ENCODE measurements around the gene SLC24A3.
A peak's percentile ranks its signal among the peaks of the same experiment; 100 is the strongest.

The SLC24A3 gene

DNA sequence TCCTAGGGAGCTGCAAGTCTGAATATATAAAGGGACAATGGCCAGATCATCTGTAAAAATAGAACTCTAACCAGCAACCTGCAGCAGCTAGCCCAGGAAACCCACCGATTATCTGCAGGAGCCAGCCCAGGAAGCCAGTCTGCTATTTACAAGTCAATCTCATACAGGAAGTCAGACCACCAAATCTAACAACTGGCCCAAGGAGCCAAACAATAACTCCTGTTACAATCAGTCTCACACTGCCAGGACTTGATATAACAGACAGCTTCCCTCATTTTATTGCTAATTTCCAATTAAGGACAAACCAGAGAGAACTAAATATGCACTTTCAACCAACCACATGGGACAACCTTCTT, 531.2 kb downstream of the SLC24A3 start:
- Histone ChIP-seq H4K91ac (ENCODE audit: low read depth, low read length, poor library complexity) (no peak overlapping the region), H2AK5ac (ENCODE audit: low read depth, low read length) (no peak overlapping the region), H2BK15ac (ENCODE audit: low read length) (no peak overlapping the region), H3K9me3 (replicated peaks in 1 of 2; ENCODE audit: control insufficient read depth in 2 of 2, insufficient read depth in 1 of 2, low read depth in 1 of 2, low read length in 2 of 2) (peaks cover 0 to 5% of the 10 kb centered on the region in 2 donors), H3K27ac (replicated peaks; ENCODE audit: low read length) (no peak overlapping the region), H3K14ac (ENCODE audit: low read length) (no peak overlapping the region), H2BK120ac (ENCODE audit: low read depth, low read length) (no peak overlapping the region), H3K4me2 (ENCODE audit: insufficient read depth, low read length, poor library complexity, severe bottlenecking) (no peak overlapping the region), H4K8ac (ENCODE audit: low read depth, low read length) (no peak overlapping the region), H2AFZ (ENCODE audit: low read length) (peak overlapping the region; percentile 1), H3K4me1 (ENCODE audit: control insufficient read depth in 2 of 2, insufficient read depth in 1 of 2, low read depth in 1 of 2, low read length in 2 of 2) (peaks cover 0 to 8% of the 10 kb centered on the region in 2 donors), H3K27me3 (ENCODE audit: control insufficient read depth in 3 of 3, insufficient read depth in 3 of 3, low read depth in 1 of 3, low read length in 3 of 3) (no peaks in the 10 kb centered on the region), H3K36me3 (replicated peaks in 1 of 2; ENCODE audit: control insufficient read depth in 2 of 2, insufficient read depth in 2 of 2, low read length in 2 of 2) (no peaks in the 10 kb centered on the region), H2BK5ac (ENCODE audit: low read length) (no peak overlapping the region), H3K23ac (ENCODE audit: low read depth, low read length, poor library complexity) (no peak overlapping the region), H3K4me3 (ENCODE audit: low read length in 2 of 2) (no peak overlapping the region), H3K79me1 (ENCODE audit: low read depth, low read length) (no peaks in the 10 kb centered on the region), H3K4ac (ENCODE audit: low read length) (no peak overlapping the region), H2BK12ac (ENCODE audit: low read length) (no peak overlapping the region), H3K9ac (ENCODE audit: low read depth, low read length, poor library complexity) (no peak overlapping the region), H3K18ac (ENCODE audit: low read length) (no peak overlapping the region)
- WGBS, 2 donors (ENCODE audit: extremely low coverage in 2 of 2, insufficient read length in 2 of 2, insufficient replicate concordance in 1 of 2) = no CpG with 5 or more reads among the region's 1 CpG
- DNase-seq (ENCODE audit: low spot score) = no peak

GRCh38 chr20:19745106-19745505, 532.7 kb downstream of the SLC24A3 start:
- Histone ChIP-seq H3K36me3 (replicated peaks in 1 of 2; ENCODE audit: control insufficient read depth in 2 of 2, insufficient read depth in 2 of 2, low read length in 2 of 2) (no peaks in the 10 kb centered on the region), H3K27me3 (ENCODE audit: control insufficient read depth in 3 of 3, insufficient read depth in 3 of 3, low read depth in 1 of 3, low read length in 3 of 3) (no peaks in the 10 kb centered on the region), H3K9ac (ENCODE audit: low read depth, low read length, poor library complexity) (no peak overlapping the region), H3K18ac (ENCODE audit: low read length) (no peak overlapping the region), H2BK120ac (ENCODE audit: low read depth, low read length) (no peak overlapping the region), H4K8ac (ENCODE audit: low read depth, low read length) (no peak overlapping the region), H2BK5ac (ENCODE audit: low read length) (no peak overlapping the region), H2AFZ (ENCODE audit: low read length) (no peak overlapping the region), H2BK12ac (ENCODE audit: low read length) (no peak overlapping the region), H4K91ac (ENCODE audit: low read depth, low read length, poor library complexity) (no peak overlapping the region), H3K23ac (ENCODE audit: low read depth, low read length, poor library complexity) (no peak overlapping the region), H3K14ac (ENCODE audit: low read length) (no peak overlapping the region), H3K27ac (replicated peaks; ENCODE audit: low read length) (no peak overlapping the region), H2BK15ac (ENCODE audit: low read length) (no peak overlapping the region), H2AK5ac (ENCODE audit: low read depth, low read length) (no peak overlapping the region), H3K4ac (ENCODE audit: low read length) (no peak overlapping the region), H3K4me2 (ENCODE audit: insufficient read depth, low read length, poor library complexity, severe bottlenecking) (no peak overlapping the region), H3K4me3 (ENCODE audit: low read length in 2 of 2) (no peak overlapping the region), H3K79me1 (ENCODE audit: low read depth, low read length) (no peaks in the 10 kb centered on the region), H3K9me3 (replicated peaks in 1 of 2; ENCODE audit: control insufficient read depth in 2 of 2, insufficient read depth in 1 of 2, low read depth in 1 of 2, low read length in 2 of 2) (peaks cover 0 to 5% of the 10 kb centered on the region in 2 donors), H3K4me1 (ENCODE audit: control insufficient read depth in 2 of 2, insufficient read depth in 1 of 2, low read depth in 1 of 2, low read length in 2 of 2) (peaks cover 0 to 20% of the 10 kb centered on the region in 2 donors)
- no peak for DNase-seq (ENCODE audit: low spot score)
- WGBS, 2 donors (ENCODE audit: extremely low coverage in 2 of 2, insufficient read length in 2 of 2, insufficient replicate concordance in 1 of 2) = no CpG with 5 or more reads among the region's 3 CpGs

DNA sequence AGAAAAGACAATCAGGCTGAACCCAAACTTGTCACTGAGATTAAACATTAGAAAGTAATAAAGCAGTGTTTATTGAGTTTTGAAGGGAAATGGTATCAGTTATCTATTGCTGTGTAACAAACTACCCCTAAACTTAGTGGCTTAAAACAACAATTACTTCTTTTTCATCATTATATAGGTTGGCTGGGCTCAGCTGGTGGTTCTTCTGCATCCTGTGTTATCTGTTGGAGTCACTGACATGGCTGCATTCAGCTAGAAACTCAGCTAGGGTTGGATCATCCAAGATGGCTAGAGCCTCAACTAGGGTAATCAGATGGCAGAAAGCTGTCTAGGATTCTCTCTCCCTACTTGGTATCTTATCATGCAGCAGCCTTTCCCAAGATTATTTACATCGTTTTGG, 533.1 kb downstream of the SLC24A3 start:
- H3K4me1 ChIP-seq (ENCODE audit: control insufficient read depth in 2 of 2, insufficient read depth in 1 of 2, low read depth in 1 of 2, low read length in 2 of 2) = peaks cover 0 to 20% of the 10 kb centered on the region in 2 donors
- H4K8ac ChIP-seq (ENCODE audit: low read depth, low read length) = no peak overlapping the region
- no peak overlapping the region for H2BK120ac ChIP-seq (ENCODE audit: low read depth, low read length)
- no peak overlapping the region for H3K23ac ChIP-seq (ENCODE audit: low read depth, low read length, poor library complexity)
- H2BK12ac ChIP-seq (ENCODE audit: low read length) = no peak overlapping the region
- no peak overlapping the region for H3K4ac ChIP-seq (ENCODE audit: low read length)
- H3K9me3 ChIP-seq (replicated peaks in 1 of 2; ENCODE audit: control insufficient read depth in 2 of 2, insufficient read depth in 1 of 2, low read depth in 1 of 2, low read length in 2 of 2) = peaks cover 0 to 5% of the 10 kb centered on the region in 2 donors
- H3K27ac ChIP-seq (replicated peaks; ENCODE audit: low read length) = no peak overlapping the region
- no peak overlapping the region for H2BK5ac ChIP-seq (ENCODE audit: low read length)
- no peak overlapping the region for H3K14ac ChIP-seq (ENCODE audit: low read length)
- H2AFZ ChIP-seq (ENCODE audit: low read length) = no peak overlapping the region
- no peak overlapping the region for H2BK15ac ChIP-seq (ENCODE audit: low read length)
- H3K79me1 ChIP-seq (ENCODE audit: low read depth, low read length) = no peaks in the 10 kb centered on the region
- H2AK5ac ChIP-seq (ENCODE audit: low read depth, low read length) = no peak overlapping the region
- H4K91ac ChIP-seq (ENCODE audit: low read depth, low read length, poor library complexity) = no peak overlapping the region
- no peak for DNase-seq (ENCODE audit: low spot score)
- H3K9ac ChIP-seq (ENCODE audit: low read depth, low read length, poor library complexity) = no peak overlapping the region
- H3K18ac ChIP-seq (ENCODE audit: low read length) = no peak overlapping the region
- no peaks in the 10 kb centered on the region for H3K36me3 ChIP-seq (replicated peaks in 1 of 2; ENCODE audit: control insufficient read depth in 2 of 2, insufficient read depth in 2 of 2, low read length in 2 of 2)
- no peak overlapping the region for H3K4me3 ChIP-seq (ENCODE audit: low read length in 2 of 2)
- WGBS, 2 donors (ENCODE audit: extremely low coverage in 2 of 2, insufficient read length in 2 of 2, insufficient replicate concordance in 1 of 2) = no CpG with 5 or more reads among the region's 1 CpG
- no peaks in the 10 kb centered on the region for H3K27me3 ChIP-seq (ENCODE audit: control insufficient read depth in 3 of 3, insufficient read depth in 3 of 3, low read depth in 1 of 3, low read length in 3 of 3)
- H3K4me2 ChIP-seq (ENCODE audit: insufficient read depth, low read length, poor library complexity, severe bottlenecking) = no peak overlapping the region

DNA sequence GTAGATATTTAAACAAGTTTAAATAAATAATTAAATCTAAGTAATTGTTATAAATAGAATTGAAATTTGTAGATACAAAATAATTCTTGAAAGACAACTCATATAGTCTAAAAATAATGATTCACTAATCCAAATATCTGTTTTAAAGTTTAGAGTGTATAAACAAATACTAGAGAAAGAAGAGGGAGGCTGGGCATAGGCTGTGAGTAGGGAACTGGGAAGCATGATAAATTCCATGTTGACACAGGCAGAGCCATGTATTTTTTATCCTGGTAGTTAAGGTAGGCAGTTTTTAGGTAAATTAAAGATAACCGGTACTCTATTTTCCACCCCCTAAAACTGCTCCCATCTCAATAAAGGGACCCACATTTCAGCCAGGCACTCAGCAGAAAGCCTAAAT, 534.0 kb downstream of the SLC24A3 start:
- no peak overlapping the region for H2BK15ac ChIP-seq (ENCODE audit: low read length)
- no peak overlapping the region for H4K91ac ChIP-seq (ENCODE audit: low read depth, low read length, poor library complexity)
- no peak overlapping the region for H4K8ac ChIP-seq (ENCODE audit: low read depth, low read length)
- no peak for DNase-seq (ENCODE audit: low spot score)
- no peak overlapping the region for H3K27ac ChIP-seq (replicated peaks; ENCODE audit: low read length)
- H3K4me2 ChIP-seq (ENCODE audit: insufficient read depth, low read length, poor library complexity, severe bottlenecking) = no peak overlapping the region
- H3K36me3 ChIP-seq (replicated peaks in 1 of 2; ENCODE audit: control insufficient read depth in 2 of 2, insufficient read depth in 2 of 2, low read length in 2 of 2) = no peaks in the 10 kb centered on the region
- peaks cover 0 to 5% of the 10 kb centered on the region in 2 donors for H3K9me3 ChIP-seq (replicated peaks in 1 of 2; ENCODE audit: control insufficient read depth in 2 of 2, insufficient read depth in 1 of 2, low read depth in 1 of 2, low read length in 2 of 2)
- H3K4me3 ChIP-seq (ENCODE audit: low read length in 2 of 2) = no peak overlapping the region
- peaks cover 0 to 20% of the 10 kb centered on the region in 2 donors for H3K4me1 ChIP-seq (ENCODE audit: control insufficient read depth in 2 of 2, insufficient read depth in 1 of 2, low read depth in 1 of 2, low read length in 2 of 2)
- no peaks in the 10 kb centered on the region for H3K27me3 ChIP-seq (ENCODE audit: control insufficient read depth in 3 of 3, insufficient read depth in 3 of 3, low read depth in 1 of 3, low read length in 3 of 3)
- no peak overlapping the region for H3K18ac ChIP-seq (ENCODE audit: low read length)
- no peak overlapping the region for H2BK5ac ChIP-seq (ENCODE audit: low read length)
- no peak overlapping the region for H2BK12ac ChIP-seq (ENCODE audit: low read length)
- H2AFZ ChIP-seq (ENCODE audit: low read length) = no peak overlapping the region
- WGBS, 2 donors (ENCODE audit: extremely low coverage in 2 of 2, insufficient read length in 2 of 2, insufficient replicate concordance in 1 of 2) = no CpG with 5 or more reads among the region's 1 CpG
- H3K79me1 ChIP-seq (ENCODE audit: low read depth, low read length) = no peaks in the 10 kb centered on the region
- no peak overlapping the region for H2AK5ac ChIP-seq (ENCODE audit: low read depth, low read length)
- H3K14ac ChIP-seq (ENCODE audit: low read length) = no peak overlapping the region
- no peak overlapping the region for H3K23ac ChIP-seq (ENCODE audit: low read depth, low read length, poor library complexity)
- no peak overlapping the region for H2BK120ac ChIP-seq (ENCODE audit: low read depth, low read length)
- no peak overlapping the region for H3K4ac ChIP-seq (ENCODE audit: low read length)
- H3K9ac ChIP-seq (ENCODE audit: low read depth, low read length, poor library complexity) = no peak overlapping the region
